AG04450 (cell line): ENCODE data around the gene CALML5. TPM values are rescaled to one million over a fixed set of nuclear protein-coding genes. Genes with fewer than 3 reads are reported as not detected.

ENCODE experiments used
- CTCF ChIA-PET: fragments of 300-600, 350-600 bp; formaldehyde crosslinking; extraction: SDS; loops from one replicate; lab custom pipeline; 2022; ENCODE audit warnings: antibody characterized with exemption, inconsistent platforms; lab: Charles Lee
- POLR2A ChIA-PET: fragments of 350-600 bp; formaldehyde crosslinking; extraction: SDS; loops from one replicate; lab custom pipeline; 2021; ENCODE audit warnings: antibody characterized with exemption, inconsistent platforms; lab: Yijun Ruan, JAX
- DNase-seq: peaks from one replicate; pipeline ENCODE4 v3.0.0-alpha.2; 2011; ENCODE audit warnings: low read depth, low spot score
- H3K27ac ChIP-seq: one replicate; pipeline ENCODE4 v1.5.1; 2012; ENCODE audit warnings: low read depth, low read length, control low read depth
- H3K27me3 ChIP-seq: one replicate; pipeline ENCODE4 v1.6.0; 2012; ENCODE audit warnings: low read length; ENCODE audit not compliant: control insufficient read depth, insufficient read depth
- H3K4me3 ChIP-seq: 2 replicates; pipeline ENCODE4 v1.5.1; 2011; ENCODE audit warnings: mild to moderate bottlenecking, low read depth, low read length, control low read depth
- H3K9me3 ChIP-seq: 2 replicates; pipeline ENCODE4 v1.5.1; 2012; ENCODE audit warnings: low read length; ENCODE audit not compliant: control insufficient read depth, insufficient read depth
- CTCF ChIP-seq: IDR thresholded peaks from 2 replicates; pipeline ENCODE4 v1.5.1; 2011; ENCODE audit warnings: low read depth, low read length, control low read depth, inconsistent platforms
- polyA plus RNA-seq: library from polyadenylated mRNA; depleted of rRNA; stranded (reverse); fragments of >200 nt; gene quantifications from 2 replicates; pipeline ENCODE4 v1.2.3, GENCODE V29; 2011

The CALML5 gene
- polyA plus RNA-seq, 1 experiment, result not detected

- no peak overlapping the region for H3K27ac ChIP-seq
- H3K27me3 ChIP-seq, result no peaks in the 10 kb centered on the region
- ChIA-PET CTCF (no interaction called here), POLR2A (no interaction called here)
- H3K4me3 ChIP-seq, result no peak overlapping the region
- peaks cover 9% of the 10 kb centered on the region for H3K9me3 ChIP-seq
- DNase-seq, result no peak
- TF ChIP-seq CTCF, result no peak
Measured at GRCh38 chr10:5470062-5470751, 29.2 kb downstream of the CALML5 start.

GRCh38 chr10:5469353-5470061, 29.9 kb downstream of the CALML5 start:
- Histone ChIP-seq H3K27me3 (no peaks in the 10 kb centered on the region), H3K9me3 (peaks cover 9% of the 10 kb centered on the region), H3K27ac (no peak overlapping the region), H3K4me3 (no peak overlapping the region)
- POLR2A ChIA-PET, result no interaction called here
- CTCF ChIA-PET, result interaction anchor here (0.6 kb wide), 1 partner anchor 160 kb away, joined by 3 read pairs; no protein-coding TSS in a partner anchor
- no peak for TF ChIP-seq CTCF
- no peak for DNase-seq

GRCh38 chr10:5468262-5469106, 30.9 kb downstream of the CALML5 start:
- DNase-seq, result no peak
- POLR2A ChIA-PET, result no interaction called here
- Histone ChIP-seq H3K4me3 (no peak overlapping the region), H3K27ac (no peak overlapping the region), H3K27me3 (no peaks in the 10 kb centered on the region), H3K9me3 (peaks cover 9% of the 10 kb centered on the region)
- TF ChIP-seq CTCF, result no peak
- CTCF ChIA-PET, result interaction anchor here (0.6 kb wide), 1 partner anchor 161 kb away, joined by 3 read pairs; no protein-coding TSS in a partner anchor

- CTCF ChIA-PET, result interaction anchor here (1.2 kb wide), 1 partner anchor 25 kb away, joined by 5 read pairs; no protein-coding TSS in a partner anchor
- DNase-seq, result no peak
- H3K27ac ChIP-seq, result no peak overlapping the region
- H3K9me3 ChIP-seq, result peaks cover 9% of the 10 kb centered on the region
- H3K27me3 ChIP-seq, result no peaks in the 10 kb centered on the region
- POLR2A ChIA-PET, result interaction anchor here (1.1 kb wide), 1 partner anchor 81 kb away, joined by 3 read pairs; no protein-coding TSS in a partner anchor
- no peak overlapping the region for H3K4me3 ChIP-seq
- TF ChIP-seq CTCF, result no peak
Measured at GRCh38 chr10:5467634-5468255, 31.6 kb downstream of the CALML5 start.
